Gastroesophageal sphincter (tissue), 4 donors: ENCODE results near the gene RASL10A. TPM values are rescaled to one million over a fixed set of nuclear protein-coding genes. Genes with fewer than 3 reads are reported as not detected.

Experiments used
- ATAC-seq: fragments of 150-250 bp; one replicate; pipeline ENCODE4 v1.9.1; 2016; ENCODE audit warnings: mild to moderate bottlenecking, moderate library complexity
- H3K27ac ChIP-seq, 4 donors: fragments of 200-600 bp; sonication (generic) in 3 of 4; 1 replicate in 3 of 4; 2 replicates in 1 of 4; pipeline ENCODE4 v1.5.1; 2016 to 2019
- H3K27me3 ChIP-seq: fragments of 200-600 bp; sonication (generic); one replicate; pipeline ENCODE4 v1.5.1; 2019
- H3K36me3 ChIP-seq, 2 donors: fragments of 200-600 bp; sonication (generic); one replicate each; pipeline ENCODE4 v1.5.1; 2019; ENCODE audit warnings: control low read depth in 1 of 2
- H3K4me1 ChIP-seq, 3 donors: fragments of 200-600 bp; sonication (generic); 1 replicate in 2 of 3; 2 replicates in 1 of 3; pipeline ENCODE4 v1.5.1; 2016 to 2019; ENCODE audit warnings: control low read depth in 2 of 3
- H3K4me3 ChIP-seq, 2 donors: fragments of 200-600 bp; sonication (generic); one replicate each; pipeline ENCODE4 v1.5.1; 2019; ENCODE audit warnings: mild to moderate bottlenecking in 1 of 2, moderate library complexity in 1 of 2
- H3K9me3 ChIP-seq, 3 donors: fragments of 200-600 bp; sonication (generic); one replicate each; pipeline ENCODE4 v1.5.1; 2017 to 2019; ENCODE audit warnings: control low read depth in 2 of 3
- CTCF ChIP-seq, 4 experiments: fragments of 200-600 bp in 2 of 4; fragments of 450-650 bp in 2 of 4; sonication (generic) in 1 of 4; IDR thresholded peaks; one replicate each; pipeline ENCODE4 v1.5.1; 2017 to 2019; ENCODE audit warnings: antibody characterized with exemption in 4 of 4, mild to moderate bottlenecking in 2 of 4, moderate library complexity in 2 of 4
- EP300 ChIP-seq: sonication (generic); formaldehyde crosslinking; IDR thresholded peaks from one replicate; pipeline ENCODE4 v1.6.1; 2017; ENCODE audit warnings: antibody characterized with exemption, mild to moderate bottlenecking
- POLR2A ChIP-seq, 2 donors: fragments of 450-650 bp; IDR thresholded peaks; one replicate each; pipeline ENCODE4 v1.6.1; 2017; ENCODE audit warnings: antibody characterized with exemption in 2 of 2, mild to moderate bottlenecking in 2 of 2, moderate library complexity in 1 of 2
- POLR2AphosphoS5 ChIP-seq: sonication (generic); formaldehyde crosslinking; IDR thresholded peaks from one replicate; pipeline ENCODE4 v1.6.1; 2017; ENCODE audit warnings: antibody characterized with exemption
- WGBS, 2 donors: methylation state at CpG; one replicate each; pipeline ENCODE4 v1.1.5; 2018; ENCODE audit warnings: low coverage in 1 of 2; 5-methylcytosine and 5-hydroxymethylcytosine counted together
- total RNA-seq, 4 donors: library from RNA; depleted of rRNA; stranded (reverse); fragments of >200 nt; gene quantifications; one replicate each; pipeline ENCODE4 v1.1.0, GENCODE V29; 2016

RASL10A gene
- total RNA-seq, 4 donors from 2014 or later: 0.40 to 0.73 (median 0.72) TPM; not detected in 1

DNA sequence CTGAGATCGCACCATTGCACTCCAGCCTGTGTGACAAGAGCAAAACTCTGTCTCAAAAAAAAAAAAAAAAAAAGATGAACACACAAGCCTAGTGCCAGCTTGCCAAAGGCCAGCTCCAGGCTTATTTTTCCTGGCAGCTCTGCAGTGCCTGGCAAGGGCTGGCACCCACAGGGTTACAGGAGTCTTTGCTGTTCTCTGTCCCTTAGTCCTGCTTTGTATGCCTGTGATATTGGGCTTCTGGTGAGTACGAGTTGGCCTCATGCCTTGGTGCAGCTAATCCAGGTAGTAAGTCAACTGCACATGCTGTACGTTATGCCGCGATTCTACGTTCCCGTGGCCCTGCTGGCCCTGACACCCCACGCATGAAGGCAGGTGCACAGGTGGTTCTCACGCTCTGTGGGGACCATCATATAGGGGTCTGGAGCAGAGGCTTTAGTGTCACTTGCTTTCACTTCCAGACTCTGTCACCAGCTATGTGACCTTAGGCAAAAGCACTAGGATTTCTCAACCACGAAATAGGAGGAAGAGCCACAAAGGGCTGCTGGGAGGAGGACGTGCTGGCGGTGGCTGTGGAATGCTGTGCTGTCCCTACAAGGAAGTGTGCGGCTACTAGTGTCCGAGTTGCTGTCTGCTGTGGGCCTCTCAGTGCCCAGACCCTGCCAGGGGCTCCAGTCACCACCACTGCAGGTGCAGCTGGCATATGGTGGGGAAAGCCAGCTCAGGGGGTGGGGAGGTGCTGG is 21.4 kb upstream of the RASL10A start:
- Histone ChIP-seq H3K27ac (no peak overlapping the region), H3K36me3 (peaks cover 0 to 100% of the 10 kb centered on the region in 2 donors), H3K9me3 (no peaks in the 10 kb centered on the region), H3K4me1 (no peaks in the 10 kb centered on the region), H3K27me3 (no peaks in the 10 kb centered on the region), H3K4me3 (no peak overlapping the region)
- no peak for ATAC-seq
- TF ChIP-seq CTCF (IDR thresholded peaks at IDR 0.05): no peak
- no peak for TF ChIP-seq POLR2AphosphoS5
- no peak for TF ChIP-seq EP300
- TF ChIP-seq POLR2A (IDR thresholded peaks at IDR 0.05): no peak
- 70 to 81% methylated on average over 2 to 3 of the region's 14 CpGs for WGBS, 2 donors

GRCh38 chr22:29335656-29336055 is 20.2 kb upstream of the RASL10A start:
- ATAC-seq: no peak
- peaks cover 0 to 100% of the 10 kb centered on the region in 2 donors for H3K36me3 ChIP-seq
- no peak overlapping the region for H3K4me3 ChIP-seq
- TF ChIP-seq EP300: no peak
- no peak for TF ChIP-seq POLR2A (IDR thresholded peaks at IDR 0.05)
- TF ChIP-seq CTCF (IDR thresholded peaks at IDR 0.05): no peak
- no peak for TF ChIP-seq POLR2AphosphoS5
- peaks cover 0 to 5% (median 0%) of the 10 kb centered on the region in 3 donors for H3K4me1 ChIP-seq
- WGBS, 2 donors: 85 to 100% methylated on average over 1 to 8 of the region's 11 CpGs
- no peaks in the 10 kb centered on the region for H3K27me3 ChIP-seq
- H3K9me3 ChIP-seq: no peaks in the 10 kb centered on the region
- no peak overlapping the region for H3K27ac ChIP-seq

GRCh38 chr22:29334696-29335344 is 19.3 kb upstream of the RASL10A start:
- Histone ChIP-seq H3K36me3 (peaks cover 0 to 100% of the 10 kb centered on the region in 2 donors), H3K27ac (no peak overlapping the region)

DNA sequence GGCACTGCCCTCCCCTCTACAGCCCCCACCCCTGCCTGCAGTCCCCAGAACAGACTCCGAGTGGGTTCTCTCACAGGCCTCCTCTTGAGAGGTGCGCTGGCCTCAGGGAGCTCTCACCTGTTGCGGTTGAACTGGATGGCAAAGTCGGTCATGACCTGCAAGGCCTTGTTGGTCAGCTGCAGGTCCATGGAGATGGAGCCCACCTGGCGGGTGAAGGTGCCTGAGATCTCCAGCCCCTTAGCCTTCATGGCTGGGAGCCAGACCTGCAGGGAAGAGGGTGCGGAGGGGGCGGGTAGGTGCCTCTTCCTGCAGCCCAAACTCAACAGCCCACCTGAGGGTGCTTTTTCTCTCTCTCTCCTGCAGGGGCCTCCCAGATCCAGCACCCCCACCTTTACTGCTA is 18.7 kb upstream of the RASL10A start:
- H3K36me3 ChIP-seq: peaks cover 0 to 100% of the 10 kb centered on the region in 2 donors
- 85% methylated on average over 6 of the region's 7 CpGs; no CpG with 5 or more reads in 1 of the 2 donors for WGBS, 2 donors
- no peak for ATAC-seq

More at GRCh38 chr22:29334696-29335344, 19.3 kb upstream of the RASL10A start:
- H3K27me3 ChIP-seq: no peaks in the 10 kb centered on the region
- H3K4me1 ChIP-seq: peaks cover 0 to 12% (median 0%) of the 10 kb centered on the region in 3 donors
- TF ChIP-seq POLR2AphosphoS5 (no peak), POLR2A (IDR thresholded peaks at IDR 0.05) (no peak), EP300 (no peak), CTCF (IDR thresholded peaks at IDR 0.05) (no peak)
- no peak overlapping the region for H3K4me3 ChIP-seq
- no peaks in the 10 kb centered on the region for H3K9me3 ChIP-seq
- ATAC-seq: no peak
- WGBS, 2 donors: 85 to 94% methylated on average over 4 to 7 of the region's 12 CpGs

More for the DNA sequence above, 18.7 kb upstream of the RASL10A start:
- no peak overlapping the region for H3K4me3 ChIP-seq
- H3K27me3 ChIP-seq: no peaks in the 10 kb centered on the region
- H3K9me3 ChIP-seq: no peaks in the 10 kb centered on the region
- TF ChIP-seq EP300 (no peak), POLR2A (IDR thresholded peaks at IDR 0.05) (no peak), POLR2AphosphoS5 (no peak), CTCF (IDR thresholded peaks at IDR 0.05) (no peak)
- H3K27ac ChIP-seq: no peak overlapping the region
- H3K4me1 ChIP-seq: peaks cover 0 to 12% (median 0%) of the 10 kb centered on the region in 3 donors
